NCI-H510A treated with DMSO at 0.1 percent for 48 hours (cell line): ENCODE results near the gene NRAP.

ENCODE experiments used
- DNase-seq: peaks from one replicate; lab custom pipeline; 2025; lab: John Stamatoyannopoulos, UW

Gene NRAP, protein sequence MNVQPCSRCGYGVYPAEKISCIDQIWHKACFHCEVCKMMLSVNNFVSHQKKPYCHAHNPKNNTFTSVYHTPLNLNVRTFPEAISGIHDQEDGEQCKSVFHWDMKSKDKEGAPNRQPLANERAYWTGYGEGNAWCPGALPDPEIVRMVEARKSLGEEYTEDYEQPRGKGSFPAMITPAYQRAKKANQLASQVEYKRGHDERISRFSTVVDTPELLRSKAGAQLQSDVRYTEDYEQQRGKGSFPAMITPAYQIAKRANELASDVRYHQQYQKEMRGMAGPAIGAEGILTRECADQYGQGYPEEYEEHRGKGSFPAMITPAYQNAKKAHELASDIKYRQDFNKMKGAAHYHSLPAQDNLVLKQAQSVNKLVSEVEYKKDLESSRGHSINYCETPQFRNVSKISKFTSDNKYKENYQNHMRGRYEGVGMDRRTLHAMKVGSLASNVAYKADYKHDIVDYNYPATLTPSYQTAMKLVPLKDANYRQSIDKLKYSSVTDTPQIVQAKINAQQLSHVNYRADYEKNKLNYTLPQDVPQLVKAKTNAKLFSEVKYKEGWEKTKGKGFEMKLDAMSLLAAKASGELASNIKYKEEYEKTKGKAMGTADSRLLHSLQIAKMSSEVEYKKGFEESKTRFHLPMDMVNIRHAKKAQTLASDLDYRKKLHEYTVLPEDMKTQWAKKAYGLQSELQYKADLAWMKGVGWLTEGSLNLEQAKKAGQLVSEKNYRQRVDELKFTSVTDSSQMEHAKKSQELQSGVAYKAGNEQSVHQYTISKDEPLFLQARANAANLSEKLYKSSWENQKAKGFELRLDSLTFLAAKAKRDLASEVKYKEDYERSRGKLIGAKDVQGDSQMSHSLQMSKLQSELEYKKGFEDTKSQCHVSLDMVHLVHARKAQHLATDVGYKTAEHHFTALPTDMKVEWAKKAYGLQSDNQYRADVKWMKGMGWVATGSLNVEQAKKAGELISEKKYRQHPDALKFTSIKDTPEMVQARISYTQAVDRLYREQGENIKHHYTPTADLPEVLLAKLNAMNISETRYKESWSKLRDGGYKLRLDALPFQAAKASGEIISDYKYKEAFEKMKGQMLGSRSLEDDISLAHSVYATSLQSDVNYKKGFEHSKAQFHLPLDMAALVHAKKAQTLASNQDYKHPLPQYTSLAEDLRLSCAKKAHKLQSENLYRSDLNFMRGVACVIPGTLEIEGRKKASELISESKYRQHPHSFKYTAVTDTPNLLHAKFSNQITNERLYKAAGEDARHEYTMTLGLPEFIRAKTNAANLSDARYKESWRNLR (N-terminal part only)

DNA sequence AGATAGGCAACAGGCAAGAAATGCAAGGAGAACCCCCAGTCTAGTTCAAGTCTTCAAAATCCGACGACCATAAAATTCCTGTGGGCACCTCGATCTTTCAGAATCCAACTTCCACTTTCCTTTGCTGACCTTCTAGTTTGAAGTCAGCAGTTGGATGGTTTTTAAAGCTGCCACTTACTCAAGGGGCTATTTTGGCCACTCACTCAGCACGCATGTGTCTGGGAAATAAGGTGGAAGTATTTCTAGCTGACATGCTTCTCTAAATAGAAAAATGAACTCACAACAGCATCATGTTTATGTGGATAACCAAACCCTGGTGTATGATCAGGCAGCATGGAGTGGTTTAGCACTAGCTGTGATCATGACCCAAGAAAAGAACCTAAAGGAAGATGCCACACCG is at the start of gene NRAP:
Gene NRAP (minus strand): TSS at position 134 of the 400 bp plus-strand sequence. CDS start 159 bp downstream, outside the sequence.
- no peak for DNase-seq

DNA sequence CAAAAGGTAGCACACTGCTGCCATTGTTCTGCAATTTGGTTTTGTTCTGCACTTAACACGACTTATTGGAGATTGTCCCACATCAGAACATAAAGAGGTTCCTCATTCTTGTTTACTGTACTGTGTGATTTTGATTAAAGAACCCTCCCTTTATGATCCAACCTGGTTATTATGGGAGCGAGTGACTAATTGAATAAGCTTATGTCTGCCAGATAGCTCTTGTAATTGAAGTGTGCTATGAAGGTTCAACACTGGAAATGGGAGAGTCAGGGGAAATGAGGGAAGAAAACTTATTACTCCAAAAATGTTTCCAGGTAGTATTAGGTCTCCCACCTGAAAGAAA is 49.8 kb upstream of the NRAP start:
- no peak for DNase-seq

DNA sequence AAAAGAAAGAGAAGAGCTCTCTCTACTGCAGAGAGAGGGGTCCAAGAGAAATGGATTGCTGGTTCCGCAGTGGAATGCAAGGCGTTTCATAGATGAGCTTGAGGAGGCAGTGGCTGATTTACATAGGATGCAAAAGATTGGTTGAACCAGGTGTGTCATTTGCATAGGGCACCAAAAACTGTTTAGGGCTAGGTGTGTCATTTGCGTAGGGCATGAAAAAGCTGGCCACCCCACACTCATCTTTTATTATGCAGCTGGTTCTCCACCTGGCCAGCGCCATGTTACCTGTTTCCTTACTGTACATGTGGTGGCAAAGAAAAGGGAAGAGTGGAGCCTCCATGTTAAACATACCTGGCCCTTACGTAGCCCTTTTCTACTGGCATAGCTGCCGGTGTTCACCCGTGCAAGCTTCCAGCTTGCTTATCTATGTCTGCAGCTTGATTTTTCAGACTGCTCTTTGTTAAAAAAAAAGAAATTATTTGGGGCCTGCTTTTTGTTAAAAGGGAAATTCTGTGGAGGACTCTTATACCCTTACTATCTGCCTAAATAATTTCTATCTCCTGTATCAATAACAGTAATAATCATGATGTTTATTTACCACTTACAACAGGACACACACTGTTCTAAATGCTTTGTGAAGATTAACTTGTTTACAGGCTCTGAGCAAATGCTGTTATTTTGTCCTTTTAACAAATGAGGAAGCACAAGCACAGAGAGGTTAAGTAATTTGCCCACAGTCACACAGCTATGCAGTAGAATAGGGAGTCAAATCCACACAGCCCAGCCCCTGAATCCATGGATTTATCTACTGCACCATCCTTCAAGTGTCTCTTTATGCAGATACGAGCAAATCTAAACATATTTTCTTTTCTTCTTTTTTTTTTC is 49.2 kb upstream of the NRAP start:
- DNase-seq, result peak; percentile 86

DNA sequence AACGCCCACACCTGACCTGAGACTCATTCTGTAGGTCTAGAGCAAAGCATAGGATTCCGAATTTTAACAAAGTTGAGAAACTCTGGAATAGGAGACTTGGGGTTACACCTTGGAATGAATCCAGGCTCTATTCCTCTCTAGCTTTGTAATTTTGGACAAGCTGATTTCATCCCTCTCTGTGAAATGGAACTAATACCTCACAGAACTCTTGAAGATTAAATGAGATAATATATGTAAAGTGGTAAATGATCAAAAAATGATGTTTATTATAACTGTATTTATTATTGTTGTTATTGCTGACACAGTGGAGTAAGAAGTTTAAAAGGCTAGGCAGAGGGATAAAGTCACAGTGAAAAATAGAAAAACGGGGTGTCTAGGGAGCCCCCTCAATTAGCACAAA is 48.2 kb upstream of the NRAP start:
- no peak for DNase-seq

DNA sequence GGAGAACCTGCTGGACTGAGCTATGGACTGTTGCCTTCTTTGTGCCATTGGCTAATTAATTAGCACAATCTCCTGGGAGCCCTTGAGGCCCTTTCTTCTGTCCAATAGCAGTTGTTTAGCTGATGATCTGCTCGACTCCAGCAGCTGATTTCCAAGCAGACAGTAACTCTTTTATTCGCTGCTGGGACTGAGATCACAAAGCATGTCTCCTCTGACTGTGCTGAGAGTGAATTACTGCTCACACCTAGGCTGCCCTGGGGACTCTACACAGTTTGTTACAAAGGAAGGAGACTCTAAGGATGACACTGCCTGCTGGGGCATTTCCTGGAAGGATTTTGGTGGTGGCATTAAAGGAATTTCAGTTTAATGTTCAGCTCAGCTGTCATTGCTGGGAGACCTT is 47.3 kb upstream of the NRAP start:
- DNase-seq, result no peak

DNA sequence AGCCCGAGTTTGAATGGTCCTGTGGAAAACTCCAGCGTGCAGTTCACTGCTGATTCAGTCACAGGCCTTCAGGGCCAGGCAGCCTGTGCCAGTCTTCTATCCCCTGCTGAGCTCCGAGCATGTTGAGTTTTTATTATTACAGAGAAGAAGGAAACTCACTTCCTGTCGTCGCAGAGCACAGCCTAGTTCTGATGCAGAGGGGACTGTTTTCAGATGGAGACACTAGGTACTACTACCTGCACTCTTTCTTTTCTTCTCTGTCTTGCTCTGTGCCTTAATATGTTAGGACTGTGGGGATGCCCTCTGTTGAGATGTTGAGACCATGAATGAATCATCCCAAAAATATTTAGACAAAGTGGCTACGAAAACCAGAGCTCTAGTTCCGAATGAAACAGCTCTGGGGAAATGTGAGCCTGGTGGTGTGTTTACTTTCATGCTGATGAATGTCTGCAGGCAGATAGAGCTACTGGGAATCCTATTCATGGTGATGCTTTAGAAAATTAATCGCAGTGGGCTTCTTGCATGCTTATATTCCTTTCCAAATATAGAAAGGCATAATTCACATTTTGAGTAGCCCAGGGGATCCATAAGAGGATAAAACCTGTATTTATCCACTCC is 45.5 kb upstream of the NRAP start:
- DNase-seq, result peak; percentile 71

DNA sequence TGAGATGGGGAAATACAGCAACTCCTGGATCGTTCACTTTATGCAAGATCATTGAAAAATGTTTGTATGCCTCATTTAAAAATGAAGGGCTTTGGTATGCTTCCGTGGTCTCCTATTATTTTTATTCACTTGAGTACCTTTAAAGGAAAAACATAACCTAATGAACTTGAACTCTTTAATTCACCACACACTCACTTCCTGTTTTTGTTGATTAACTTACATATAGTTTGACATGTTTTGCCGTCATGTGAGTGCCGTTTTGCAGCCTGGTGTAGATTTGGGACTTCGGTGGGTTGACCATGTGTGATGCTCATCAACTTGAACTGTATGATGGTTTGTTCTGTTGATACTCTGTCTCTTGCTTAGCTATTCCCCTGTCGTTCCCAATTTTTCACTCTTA is 44.8 kb upstream of the NRAP start:
- no peak for DNase-seq

DNA sequence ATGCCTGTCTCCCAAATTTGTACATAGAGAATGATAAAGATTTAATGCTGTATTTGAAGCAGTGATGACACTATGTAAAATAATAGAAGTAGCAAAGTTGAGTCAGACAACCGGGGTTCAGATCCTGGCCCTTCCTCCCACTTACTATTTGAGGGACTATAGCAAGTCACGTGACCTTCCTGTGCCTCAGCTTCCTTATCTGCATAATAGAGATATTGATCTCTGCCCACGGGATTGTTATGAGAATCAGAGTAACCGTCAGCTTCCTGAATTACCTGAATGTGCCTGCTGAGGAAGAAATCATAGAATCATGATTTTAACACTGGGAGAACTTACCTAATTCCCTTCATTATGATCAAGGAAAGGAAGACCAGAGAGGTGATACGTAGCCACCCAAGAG is 42.8 kb upstream of the NRAP start:
- no peak for DNase-seq

DNA sequence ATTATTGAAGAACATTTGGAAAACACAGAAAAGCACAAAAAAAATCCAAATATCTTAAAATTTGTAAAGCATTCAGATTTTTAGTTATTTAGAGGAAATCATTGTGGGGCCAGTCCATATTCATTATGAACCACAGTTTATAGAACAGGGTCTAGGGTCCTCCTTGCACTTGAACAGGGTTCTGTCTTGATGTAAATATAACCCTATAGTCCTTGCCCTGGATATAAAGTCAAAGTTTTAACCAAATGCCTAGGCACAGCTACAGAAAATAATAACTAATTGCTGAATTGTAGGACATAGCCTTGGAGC is 41.5 kb upstream of the NRAP start:
- DNase-seq, result no peak

DNA sequence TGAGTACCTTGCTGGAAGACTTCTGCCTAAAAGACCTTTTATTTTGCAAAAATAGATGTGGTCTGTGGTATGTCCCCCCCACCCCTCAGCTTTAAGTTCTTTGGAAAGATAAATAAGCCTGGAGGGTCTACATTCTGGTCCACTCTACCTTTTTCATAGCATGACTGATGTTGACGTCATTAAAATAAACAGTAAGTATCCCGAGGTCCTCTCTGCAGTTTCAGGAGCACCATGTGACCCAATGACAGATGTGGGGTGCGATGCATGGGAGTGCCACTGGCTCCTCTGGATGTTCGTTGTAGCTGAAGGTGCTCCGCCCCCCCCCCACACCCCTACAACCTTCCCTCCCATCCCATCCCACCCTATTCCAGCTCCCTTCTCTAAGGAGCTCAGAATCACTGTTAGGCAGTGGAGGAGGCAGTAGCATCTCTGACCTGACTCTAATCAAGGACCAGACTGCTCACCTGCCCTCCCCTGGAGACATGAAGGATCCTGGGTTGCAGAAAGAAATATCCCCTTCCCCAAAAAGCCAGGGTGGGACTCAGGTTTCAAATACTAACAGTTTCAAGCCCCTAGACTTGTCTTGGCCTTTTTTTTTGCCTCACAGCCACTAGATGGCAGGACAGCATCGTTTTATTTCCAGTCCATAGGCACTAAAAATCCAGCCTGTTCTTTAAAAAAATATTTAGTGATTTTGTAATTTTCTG is 40.9 kb upstream of the NRAP start:
- peak; percentile 66 for DNase-seq

DNA sequence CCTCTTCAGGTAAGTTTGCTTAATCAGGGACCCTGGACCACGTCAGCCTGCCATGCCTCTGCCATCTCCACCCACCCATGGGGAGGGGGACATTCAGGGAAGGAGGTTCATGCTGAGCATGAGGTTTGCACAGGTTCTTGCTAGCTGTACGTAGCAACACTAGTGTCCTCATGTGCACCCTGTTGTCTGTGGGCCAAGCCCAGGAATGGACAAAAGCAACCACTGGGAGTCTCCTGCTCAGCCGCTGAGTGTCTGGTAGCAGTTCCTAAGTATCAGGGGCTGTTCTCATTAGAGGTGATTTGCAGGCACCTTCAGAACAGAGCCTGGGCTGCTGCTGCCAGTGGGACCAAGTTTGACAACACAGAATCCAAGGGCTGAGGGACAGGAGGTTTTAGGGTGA is 33.8 kb upstream of the NRAP start:
- DNase-seq, result no peak

DNA sequence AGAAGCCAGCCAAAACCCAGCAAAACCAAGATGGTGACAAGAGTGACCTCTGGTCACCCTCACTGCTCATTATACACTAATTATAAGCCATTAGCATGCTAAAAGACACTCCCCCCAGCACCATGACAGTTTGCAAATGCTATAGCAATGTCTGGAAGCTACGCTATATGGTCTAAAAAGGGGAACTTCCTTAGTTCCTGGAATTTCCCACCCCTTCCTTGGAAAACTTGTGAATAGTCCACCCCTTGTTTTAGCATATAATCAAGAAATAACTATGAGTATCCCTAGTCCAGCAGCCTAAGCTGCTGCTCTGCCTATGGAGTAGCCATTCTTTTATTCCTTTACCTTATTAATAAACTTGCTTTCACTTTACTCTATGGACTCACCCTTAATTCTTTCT is 31.9 kb upstream of the NRAP start:
- no peak for DNase-seq

DNA sequence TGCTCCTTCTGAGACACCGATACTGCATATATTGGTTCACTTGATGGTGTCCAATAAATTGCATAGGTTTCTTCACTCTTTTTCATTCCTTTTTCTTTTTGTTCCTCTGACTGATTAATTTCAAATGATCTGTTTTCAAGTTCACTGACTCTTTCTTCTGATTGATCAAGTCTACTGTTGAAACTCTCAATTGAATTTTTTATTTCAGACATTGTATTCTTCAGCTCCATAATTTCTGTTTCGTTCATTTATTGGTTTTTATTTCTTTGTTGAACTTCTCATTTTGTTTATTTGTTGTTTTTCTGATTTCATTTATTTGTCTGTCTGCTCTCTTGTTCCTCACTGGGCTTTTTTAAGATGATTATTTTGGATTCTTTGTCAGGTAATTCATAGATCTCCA is 29.5 kb upstream of the NRAP start:
- DNase-seq, result no peak

DNA sequence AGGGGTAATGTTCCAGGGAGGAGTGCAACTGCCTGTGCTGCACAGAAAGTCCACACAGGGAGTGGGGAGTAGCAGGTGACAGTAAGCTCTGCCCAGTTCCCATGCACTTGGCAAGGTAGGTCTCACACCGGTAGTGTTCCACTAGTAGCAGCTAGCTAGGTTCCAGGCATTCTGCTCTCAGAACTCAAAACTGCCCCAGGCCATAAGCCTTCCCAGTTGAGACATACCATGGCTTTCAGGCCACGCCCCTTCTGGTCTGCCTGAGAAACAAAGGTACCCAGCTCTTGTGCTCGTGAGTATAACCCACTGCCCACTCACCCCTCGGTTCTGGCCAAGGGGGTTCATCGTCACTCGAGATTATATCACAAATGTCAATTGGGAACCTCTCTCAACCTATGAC is 28.4 kb upstream of the NRAP start:
- DNase-seq, result no peak

DNA sequence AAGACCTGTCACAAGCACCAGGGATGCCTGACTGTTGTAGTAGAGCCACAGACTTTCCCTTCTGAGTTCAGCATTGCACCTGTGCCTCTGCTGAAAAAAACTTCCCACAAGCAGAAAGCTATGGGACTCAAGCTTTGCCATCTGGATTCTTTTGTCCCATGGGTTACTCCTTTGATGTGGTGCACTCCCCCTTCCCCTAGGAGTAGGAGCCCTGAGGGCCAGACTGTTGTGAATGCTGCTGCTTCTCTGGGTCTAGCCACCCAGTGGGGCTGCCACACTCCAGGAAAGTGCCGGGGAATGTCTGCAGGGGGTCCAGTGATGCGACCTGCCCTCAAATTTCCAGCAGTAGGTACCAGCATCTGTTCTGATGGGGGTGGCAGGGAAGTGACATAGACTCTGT is 27.5 kb upstream of the NRAP start:
- no peak for DNase-seq

DNA sequence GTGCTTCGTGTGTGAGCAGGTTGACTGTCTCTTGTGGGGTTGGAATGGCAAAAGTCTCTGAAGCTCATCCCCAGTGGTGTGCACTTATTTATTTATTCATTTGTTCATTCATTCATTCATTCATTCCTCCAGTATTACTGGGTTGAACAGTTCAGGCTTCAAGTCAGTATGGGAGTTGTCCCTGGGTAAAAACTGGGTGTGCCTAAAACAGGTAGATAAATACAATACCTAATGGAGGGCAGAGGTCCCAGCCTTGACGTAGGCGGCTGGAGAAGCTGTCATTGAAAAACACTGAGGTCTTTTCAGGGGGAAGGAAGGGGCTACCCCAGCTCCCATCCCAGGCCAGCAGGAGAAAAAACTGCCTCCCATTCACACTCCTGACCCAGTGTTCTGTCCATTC is 26.9 kb upstream of the NRAP start:
- DNase-seq, result no peak

DNA sequence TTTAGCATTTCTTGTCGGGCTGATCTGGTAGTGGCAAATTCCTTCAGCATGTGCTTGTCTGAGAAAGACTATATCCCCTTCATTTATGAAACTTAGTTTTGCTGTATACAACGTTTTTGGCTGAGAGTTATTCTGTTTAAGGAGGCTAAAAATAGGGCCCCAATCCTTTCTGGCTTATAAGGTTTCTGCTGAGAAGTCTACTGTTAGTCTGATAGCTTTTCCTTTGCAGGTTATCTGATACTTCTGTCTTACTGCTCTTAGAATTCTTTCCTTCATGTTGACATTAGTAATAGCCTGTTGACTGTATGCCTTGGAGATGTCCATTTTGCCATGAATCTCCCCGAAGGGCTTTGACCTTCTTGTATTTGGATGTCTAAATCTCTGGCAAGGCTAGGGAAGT is 25.7 kb upstream of the NRAP start:
- DNase-seq, result no peak

DNA sequence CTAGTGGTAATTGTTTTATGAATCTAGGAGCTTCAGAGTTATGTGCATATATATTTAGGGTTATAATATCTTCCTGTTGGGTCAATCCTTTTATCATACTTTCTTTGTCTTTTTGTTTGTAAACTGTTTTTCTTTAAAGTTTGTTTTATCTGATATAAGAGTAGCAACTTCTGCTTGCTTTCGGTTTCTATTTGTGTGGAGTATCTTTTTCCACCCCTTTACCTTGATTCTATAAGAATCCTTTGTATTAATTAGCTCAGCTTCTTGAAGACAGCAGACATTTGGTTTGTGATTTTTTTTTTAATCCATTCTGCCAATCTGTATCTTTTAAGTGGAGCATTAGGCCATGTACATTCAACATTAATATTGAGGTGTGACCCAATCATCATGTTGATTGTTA is 25.2 kb upstream of the NRAP start:
- DNase-seq, result no peak

DNA sequence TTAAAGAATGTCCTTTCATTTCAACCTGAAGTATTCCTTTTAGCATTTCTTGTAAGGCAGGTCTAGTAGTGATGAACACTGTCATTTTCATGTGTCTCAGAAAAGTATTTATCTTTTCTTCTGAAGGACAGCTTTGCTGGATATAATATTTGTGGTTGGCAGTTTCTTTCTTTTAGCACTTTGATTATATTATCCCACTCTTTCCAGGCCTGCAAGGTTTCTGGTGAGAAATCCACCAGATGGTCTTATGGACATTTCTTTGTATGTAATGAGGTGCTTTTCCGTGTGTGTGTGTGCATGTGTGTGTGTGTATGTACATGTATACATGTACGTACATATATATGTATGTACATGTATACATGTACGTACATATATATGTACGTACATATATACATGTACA is 23.2 kb upstream of the NRAP start:
- no peak for DNase-seq

DNA sequence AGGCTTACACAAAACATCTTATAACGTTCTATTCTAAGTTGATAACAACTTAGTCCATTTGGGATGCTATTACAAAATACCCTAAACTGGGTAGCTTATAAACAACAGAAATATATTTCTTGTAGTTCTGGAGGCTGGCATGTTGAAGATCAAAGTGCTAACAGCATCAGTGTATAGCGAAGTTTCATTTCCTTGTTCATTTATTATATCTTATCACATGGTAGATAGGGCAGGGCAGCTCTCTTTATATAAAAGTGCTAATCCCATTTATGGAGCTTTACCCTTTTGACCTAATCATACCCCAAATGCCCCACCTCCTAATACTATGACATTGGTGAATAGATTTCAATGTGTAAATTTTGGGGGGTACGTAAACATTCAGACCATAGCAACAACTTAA is 22.2 kb upstream of the NRAP start:
- no peak for DNase-seq

DNA sequence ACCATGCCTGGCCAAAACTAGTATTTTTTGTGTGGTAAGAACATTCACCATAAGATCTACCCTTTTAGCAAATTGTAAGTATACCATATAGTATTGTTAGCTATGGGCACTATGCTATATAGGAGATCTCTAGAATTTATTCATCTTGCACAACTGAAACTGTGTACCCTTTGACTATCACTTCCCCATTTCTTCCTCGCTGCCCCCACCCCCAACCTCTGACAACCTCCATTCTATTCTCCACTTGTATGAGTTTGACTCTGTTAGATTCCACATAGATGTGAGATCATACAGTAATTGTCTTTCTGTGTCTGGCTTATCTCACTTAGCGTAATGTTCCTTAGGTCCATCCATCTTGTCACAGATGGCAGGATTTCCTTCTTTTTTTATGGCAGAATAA is 19.5 kb upstream of the NRAP start:
- no peak for DNase-seq
